Activated naive CD8-positive, alpha-beta T cell treated with anti-CD3 and anti-CD28 coated beads, Interleukin-2, amount 50 U/mL, for 16 hours (primary cell): ENCODE measurements around the gene TSEN15.
"Not testable (repeated sequence)": the region's sequence is repeated elsewhere in the genome, so short reads cannot be mapped to it uniquely, and the experiment has no call there.

ENCODE experiments used
- DNase-seq: peaks from one replicate; pipeline ENCODE4 v3.0.0-alpha.2; 2020; ENCODE audit warnings: low read depth, low spot score

The TSEN15 gene

GRCh38 chr1:184031409-184032107 is 20.0 kb upstream of the TSEN15 start:
- DNase-seq: no peak

GRCh38 chr1:184032306-184032929 is 19.1 kb upstream of the TSEN15 start:
- no peak for DNase-seq

GRCh38 chr1:184032930-184033418 is 18.6 kb upstream of the TSEN15 start:
- no peak for DNase-seq

GRCh38 chr1:184033711-184034167 is 17.8 kb upstream of the TSEN15 start:
- no peak for DNase-seq

- DNase-seq: no peak
These were observed 16.7 kb upstream of the TSEN15 start for GRCh38 chr1:184034761-184035379.

GRCh38 chr1:184035719-184036516 is 15.6 kb upstream of the TSEN15 start:
- DNase-seq: no peak

- no peak for DNase-seq
These were observed 15.0 kb upstream of the TSEN15 start for GRCh38 chr1:184036517-184036949.

GRCh38 chr1:184037849-184038591 is 13.5 kb upstream of the TSEN15 start:
- no peak for DNase-seq

- DNase-seq: no peak
These were observed 12.4 kb upstream of the TSEN15 start for GRCh38 chr1:184039126-184039525.

GRCh38 chr1:184041731-184042130 is 9.8 kb upstream of the TSEN15 start:
- DNase-seq: no peak

GRCh38 chr1:184043315-184043714 is 8.2 kb upstream of the TSEN15 start:
- DNase-seq: not testable (repeated sequence)

GRCh38 chr1:184044603-184045376 is 6.7 kb upstream of the TSEN15 start:
- DNase-seq: no peak

GRCh38 chr1:184047541-184047940 is 4.0 kb upstream of the TSEN15 start:
- DNase-seq: not testable (repeated sequence)

GRCh38 chr1:184048561-184049240 is 2.8 kb upstream of the TSEN15 start:
- DNase-seq: no peak

- DNase-seq: no peak
These were observed 2.2 kb upstream of the TSEN15 start for GRCh38 chr1:184049291-184049690.

GRCh38 chr1:184049836-184050468 is 1.6 kb upstream of the TSEN15 start:
- no peak for DNase-seq

- no peak for DNase-seq
These were observed 894 bp upstream of the TSEN15 start for GRCh38 chr1:184050636-184051035.

GRCh38 chr1:184051138-184051484 is 419 bp upstream of the TSEN15 start:
- DNase-seq: no peak

GRCh38 chr1:184052194-184052559 is 647 bp downstream of the TSEN15 start:
- DNase-seq: no peak
